HG02970 (cell line): Measurements from ENCODE around the gene EHD2.
"Not testable (repeated sequence)": the region's sequence is repeated elsewhere in the genome, so short reads cannot be mapped to it uniquely, and the experiment has no call there.

Source experiments
- ATAC-seq: cut with Tn5 transposase; IDR thresholded peaks from one replicate; pipeline ENCODE4 v1.9.1; 2021; ENCODE audit warnings: mild to moderate bottlenecking, moderate library complexity, moderate number of reproducible peaks; ENCODE audit not compliant: unreplicated experiment, low FRiP score

The EHD2 gene

GRCh38 chr19:47765523-47766358, 52.5 kb downstream of the EHD2 start:
- no peak for ATAC-seq

GRCh38 chr19:47766359-47766620, 53.1 kb downstream of the EHD2 start:
- ATAC-seq: no peak

- ATAC-seq: no peak
Measured at GRCh38 chr19:47766670-47767069, 53.4 kb downstream of the EHD2 start.

- no peak for ATAC-seq
Measured at GRCh38 chr19:47767349-47767748, 54.1 kb downstream of the EHD2 start.

- no peak for ATAC-seq
Measured at GRCh38 chr19:47768604-47769003, 55.4 kb downstream of the EHD2 start.

GRCh38 chr19:47769534-47769933, 56.3 kb downstream of the EHD2 start:
- no peak for ATAC-seq

- ATAC-seq: not testable (repeated sequence)
Measured at GRCh38 chr19:47771291-47771690, 58.1 kb downstream of the EHD2 start.

GRCh38 chr19:47776568-47776967, 63.3 kb downstream of the EHD2 start:
- ATAC-seq: no peak

GRCh38 chr19:47777245-47778048, 64.2 kb downstream of the EHD2 start:
- ATAC-seq: not testable (repeated sequence)

- ATAC-seq: peak; percentile 52
Measured at GRCh38 chr19:47778049-47778953, 65.1 kb downstream of the EHD2 start, which contains the start of gene SELENOW. SELENOW (plus strand) TSS chr19:47778703; CDS start chr19:47778786, 83 bp downstream.

- ATAC-seq: no peak
Measured at GRCh38 chr19:47778954-47779351, 65.7 kb downstream of the EHD2 start.

- no peak for ATAC-seq
Measured at GRCh38 chr19:47779524-47780214, 66.4 kb downstream of the EHD2 start.

GRCh38 chr19:47780215-47780551, 67.0 kb downstream of the EHD2 start:
- ATAC-seq: no peak

- ATAC-seq: no peak
Measured at GRCh38 chr19:47781590-47782262, 68.5 kb downstream of the EHD2 start.

GRCh38 chr19:47786566-47786965, 73.3 kb downstream of the EHD2 start:
- ATAC-seq: no peak

- ATAC-seq: not testable (repeated sequence)
Measured at GRCh38 chr19:47787307-47787706, 74.1 kb downstream of the EHD2 start.

- not testable (repeated sequence) for ATAC-seq
Measured at GRCh38 chr19:47789811-47790210, 76.6 kb downstream of the EHD2 start.

- no peak for ATAC-seq
Measured at GRCh38 chr19:47790398-47790814, 77.2 kb downstream of the EHD2 start.

- ATAC-seq: no peak
Measured at GRCh38 chr19:47792616-47793015, 79.4 kb downstream of the EHD2 start.
